ENCODE results near the gene MTURN. TPM values are rescaled to one million over a fixed set of nuclear protein-coding genes. Genes with fewer than 3 reads are reported as not detected.

Gene MTURN
- total and polyA plus RNA-seq, 2 donors (not counting 3 experiments of a cell fraction or from before 2014, with no cell fraction given): 4.9 to 6.6 TPM

GRCh38 chr7:30140456-30140855 lies 5.7 kb downstream of the MTURN start:
- TF ChIP-seq, protein P1, sequence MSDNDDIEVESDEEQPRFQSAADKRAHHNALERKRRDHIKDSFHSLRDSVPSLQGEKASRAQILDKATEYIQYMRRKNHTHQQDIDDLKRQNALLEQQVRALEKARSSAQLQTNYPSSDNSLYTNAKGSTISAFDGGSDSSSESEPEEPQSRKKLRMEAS (IDR thresholded peaks at IDR 0.05; ENCODE audit: insufficient read depth, insufficient read length): no peak
- no peak for TF ChIP-seq POLR2AphosphoS5 (IDR thresholded peaks at IDR 0.05; ENCODE audit: insufficient read depth, low read depth, low read length)
- TF ChIP-seq MYC (IDR thresholded peaks at IDR 0.05; ENCODE audit: low read depth, low read length): no peak
- TF ChIP-seq EZH2 (IDR thresholded peaks at IDR 0.05; ENCODE audit: borderline replicate concordance, low read depth, low read length, severe bottlenecking): no peak
- TF ChIP-seq, protein P2, sequence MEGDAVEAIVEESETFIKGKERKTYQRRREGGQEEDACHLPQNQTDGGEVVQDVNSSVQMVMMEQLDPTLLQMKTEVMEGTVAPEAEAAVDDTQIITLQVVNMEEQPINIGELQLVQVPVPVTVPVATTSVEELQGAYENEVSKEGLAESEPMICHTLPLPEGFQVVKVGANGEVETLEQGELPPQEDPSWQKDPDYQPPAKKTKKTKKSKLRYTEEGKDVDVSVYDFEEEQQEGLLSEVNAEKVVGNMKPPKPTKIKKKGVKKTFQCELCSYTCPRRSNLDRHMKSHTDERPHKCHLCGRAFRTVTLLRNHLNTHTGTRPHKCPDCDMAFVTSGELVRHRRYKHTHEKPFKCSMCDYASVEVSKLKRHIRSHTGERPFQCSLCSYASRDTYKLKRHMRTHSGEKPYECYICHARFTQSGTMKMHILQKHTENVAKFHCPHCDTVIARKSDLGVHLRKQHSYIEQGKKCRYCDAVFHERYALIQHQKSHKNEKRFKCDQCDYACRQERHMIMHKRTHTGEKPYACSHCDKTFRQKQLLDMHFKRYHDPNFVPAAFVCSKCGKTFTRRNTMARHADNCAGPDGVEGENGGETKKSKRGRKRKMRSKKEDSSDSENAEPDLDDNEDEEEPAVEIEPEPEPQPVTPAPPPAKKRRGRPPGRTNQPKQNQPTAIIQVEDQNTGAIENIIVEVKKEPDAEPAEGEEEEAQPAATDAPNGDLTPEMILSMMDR (IDR thresholded peaks at IDR 0.05; ENCODE audit: extremely low read depth in 1 of 2, insufficient read depth in 1 of 2, low read depth in 1 of 2, low read length in 2 of 2): no peak
- TF ChIP-seq FOS (IDR thresholded peaks at IDR 0.05; ENCODE audit: borderline replicate concordance, insufficient read depth, low read length): no peak
- no peak for TF ChIP-seq POLR2A (IDR thresholded peaks at IDR 0.05; ENCODE audit: low read depth, low read length)
- TF ChIP-seq GATA2 (IDR thresholded peaks at IDR 0.05; ENCODE audit: insufficient read depth, insufficient read length, low read depth, low read length): no peak
- TF ChIP-seq JUN (IDR thresholded peaks at IDR 0.05; ENCODE audit: borderline replicate concordance, insufficient read depth, insufficient read length, low read depth): no peak
- DNase-seq (ENCODE audit: low read depth, low spot score) (no peak), FAIRE-seq (no peak)
- H3K9ac ChIP-seq (replicated peaks; ENCODE audit: extremely low read depth, insufficient read depth, low read length): no peak overlapping the region
- dilution Hi-C loops (cut with MboI; ENCODE audit: extremely low pct_ligation_motif_present, low sequenced_read_pairs): no loop called here
- BruUV-seq (replicated peaks): no TSS peak
- H4K20me1 ChIP-seq (replicated peaks; ENCODE audit: control insufficient read depth, extremely low read depth, insufficient read depth, low read length): no peaks in the 10 kb centered on the region
- POLR2A ChIA-PET: no interaction called here
- intact Hi-C loops (cut with micrococcal nuclease): no loop called here
- H3K4me1 ChIP-seq (ENCODE audit: control insufficient read depth, extremely low read depth, insufficient read depth, low read length): peaks cover 4% of the 10 kb centered on the region
- H3K9me1 ChIP-seq (replicated peaks; ENCODE audit: control insufficient read depth, extremely low read depth, insufficient read depth, low read length): no peaks in the 10 kb centered on the region
- no peaks in the 10 kb centered on the region for H3K36me3 ChIP-seq (ENCODE audit: control insufficient read depth in 2 of 2, extremely low read depth in 1 of 2, insufficient read depth in 2 of 2, low read length in 2 of 2)
- no peak overlapping the region for H2AFZ ChIP-seq (ENCODE audit: low read depth, low read length)
- H3K4me2 ChIP-seq (ENCODE audit: insufficient read depth, low read length): no peak overlapping the region
- H3K79me2 ChIP-seq (ENCODE audit: control insufficient read depth, insufficient read depth, low read length): no peaks in the 10 kb centered on the region
- H3K4me3 ChIP-seq (replicated peaks in 1 of 3; ENCODE audit: insufficient read depth in 1 of 3, low read depth in 1 of 3, low read length in 3 of 3): no peak overlapping the region
- no peaks in the 10 kb centered on the region for H3K9me3 ChIP-seq (replicated peaks; ENCODE audit: control insufficient read depth, insufficient read depth, low read length)
- H3K27ac ChIP-seq (ENCODE audit: insufficient read depth, low read depth, low read length): no peak overlapping the region
- CTCF ChIA-PET: no interaction called here
- no peaks in the 10 kb centered on the region for H3K27me3 ChIP-seq (ENCODE audit: control insufficient read depth in 2 of 2, insufficient read depth in 2 of 2, low read length in 2 of 2)

Data from endothelial cell of umbilical vein (primary cell).